Measurements from ENCODE around the gene METTL24. TPM values are rescaled to one million over a fixed set of nuclear protein-coding genes. Genes with fewer than 3 reads are reported as not detected.
"Not testable (repeated sequence)": the region's sequence is repeated elsewhere in the genome, so short reads cannot be mapped to it uniquely, and the experiment has no call there.

Gene METTL24
- total RNA-seq, 6 donors from 2014 or later, result 0.78 to 2.7 (median 1.8) TPM; not detected in 1

GRCh38 chr6:110250058-110250457 is 108.1 kb downstream of the METTL24 start:
- H3K27me3 ChIP-seq, result no peaks in the 10 kb centered on the region
- H3K4me1 ChIP-seq, result no peaks in the 10 kb centered on the region
- H3K36me3 ChIP-seq, result no peaks in the 10 kb centered on the region
- H3K4me3 ChIP-seq, result no peak overlapping the region
- H3K27ac ChIP-seq, result no peak overlapping the region
- H3K9me3 ChIP-seq, result no peaks in the 10 kb centered on the region
- DNase-seq (no peak), ATAC-seq (ENCODE audit: low FRiP score in 2 of 2) (no peak)
- TF ChIP-seq CTCF (IDR thresholded peaks at IDR 0.05) (no peak), EP300 (IDR thresholded peaks at IDR 0.05) (no peak), POLR2AphosphoS5 (IDR thresholded peaks at IDR 0.05) (no peak), POLR2A (IDR thresholded peaks at IDR 0.05) (no peak)
- WGBS, 2 donors, result 86 to 93% methylated on average over 4 of the region's 4 CpGs

- H3K9me3 ChIP-seq, result no peaks in the 10 kb centered on the region
- H3K27ac ChIP-seq, result no peak overlapping the region
- peaks cover 0 to 2% (median 0%) of the 10 kb centered on the region in 4 donors for H3K36me3 ChIP-seq
- DNase-seq, result no peak
- 93 to 98% methylated on average over 3 of the region's 3 CpGs for WGBS, 2 donors
- no peak overlapping the region for H3K4me3 ChIP-seq
- no peak for ATAC-seq (ENCODE audit: low FRiP score in 2 of 2)
- no peaks in the 10 kb centered on the region for H3K4me1 ChIP-seq
- TF ChIP-seq CTCF (IDR thresholded peaks at IDR 0.05) (no peak), EP300 (IDR thresholded peaks at IDR 0.05) (no peak), POLR2AphosphoS5 (IDR thresholded peaks at IDR 0.05) (no peak), POLR2A (IDR thresholded peaks at IDR 0.05) (no peak)
- no peaks in the 10 kb centered on the region for H3K27me3 ChIP-seq
Observed at GRCh38 chr6:110246900-110247546, 111.1 kb downstream of the METTL24 start.

DNA sequence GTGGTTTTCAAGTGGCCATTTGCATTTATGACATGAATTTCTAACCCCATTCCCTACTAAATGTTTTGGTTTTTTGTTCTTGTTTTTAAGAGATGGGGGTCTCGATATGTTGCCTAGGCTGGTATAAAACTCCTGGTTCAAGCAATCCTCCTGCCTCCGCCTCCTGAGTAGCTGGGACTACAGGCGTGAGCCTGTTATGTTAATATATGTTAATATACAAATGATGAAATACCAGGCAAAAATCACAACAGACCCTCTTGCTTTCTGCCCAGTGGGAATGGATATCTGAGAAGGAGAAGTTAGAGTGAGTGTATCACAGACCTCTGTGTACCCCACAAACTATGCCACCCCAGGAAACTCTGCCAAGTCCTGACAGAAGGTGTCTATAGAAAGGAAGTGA is 111.8 kb downstream of the METTL24 start:
- H3K27ac ChIP-seq, result no peak overlapping the region

DNA sequence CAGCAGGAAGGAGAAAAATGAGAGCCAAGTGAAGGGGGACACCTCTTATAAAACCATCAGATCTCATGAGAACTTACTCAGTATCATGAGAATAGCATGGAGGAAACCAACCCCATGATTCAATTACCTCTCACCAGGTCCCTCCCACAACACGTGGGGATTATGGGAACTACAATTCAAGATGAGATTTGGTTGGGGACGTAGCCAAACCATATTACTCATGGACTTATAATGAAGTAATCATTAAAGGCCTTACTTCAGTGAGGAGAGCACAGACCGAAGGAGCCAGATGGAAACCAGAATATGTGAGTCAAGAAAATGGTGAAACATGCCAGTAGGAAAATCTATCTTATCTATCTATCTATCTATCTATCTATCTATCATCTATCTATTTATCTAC is 113.5 kb downstream of the METTL24 start:
- H3K27me3 ChIP-seq; H3K9me3 ChIP-seq; H3K27ac ChIP-seq; ATAC-seq (ENCODE audit: low FRiP score in 2 of 2); H3K36me3 ChIP-seq; H3K4me1 ChIP-seq; DNase-seq; H3K4me3 ChIP-seq: not testable (repeated sequence)
- 91 to 99% methylated on average over 3 of the region's 3 CpGs for WGBS, 2 donors

More for the DNA sequence above, 111.8 kb downstream of the METTL24 start:
- ATAC-seq (ENCODE audit: low FRiP score in 2 of 2), result no peak
- Histone ChIP-seq H3K27me3 (no peaks in the 10 kb centered on the region), H3K4me1 (no peaks in the 10 kb centered on the region), H3K4me3 (no peak overlapping the region), H3K9me3 (no peaks in the 10 kb centered on the region), H3K36me3 (peaks cover 0 to 2% (median 0%) of the 10 kb centered on the region in 4 donors)
- TF ChIP-seq POLR2AphosphoS5 (IDR thresholded peaks at IDR 0.05), result no peak
- TF ChIP-seq CTCF (IDR thresholded peaks at IDR 0.05), result no peak
- TF ChIP-seq EP300 (IDR thresholded peaks at IDR 0.05), result no peak
- no peak for TF ChIP-seq POLR2A (IDR thresholded peaks at IDR 0.05)
- WGBS, 2 donors, result 95 to 98% methylated on average over 3 of the region's 3 CpGs
- DNase-seq, result no peak

DNA sequence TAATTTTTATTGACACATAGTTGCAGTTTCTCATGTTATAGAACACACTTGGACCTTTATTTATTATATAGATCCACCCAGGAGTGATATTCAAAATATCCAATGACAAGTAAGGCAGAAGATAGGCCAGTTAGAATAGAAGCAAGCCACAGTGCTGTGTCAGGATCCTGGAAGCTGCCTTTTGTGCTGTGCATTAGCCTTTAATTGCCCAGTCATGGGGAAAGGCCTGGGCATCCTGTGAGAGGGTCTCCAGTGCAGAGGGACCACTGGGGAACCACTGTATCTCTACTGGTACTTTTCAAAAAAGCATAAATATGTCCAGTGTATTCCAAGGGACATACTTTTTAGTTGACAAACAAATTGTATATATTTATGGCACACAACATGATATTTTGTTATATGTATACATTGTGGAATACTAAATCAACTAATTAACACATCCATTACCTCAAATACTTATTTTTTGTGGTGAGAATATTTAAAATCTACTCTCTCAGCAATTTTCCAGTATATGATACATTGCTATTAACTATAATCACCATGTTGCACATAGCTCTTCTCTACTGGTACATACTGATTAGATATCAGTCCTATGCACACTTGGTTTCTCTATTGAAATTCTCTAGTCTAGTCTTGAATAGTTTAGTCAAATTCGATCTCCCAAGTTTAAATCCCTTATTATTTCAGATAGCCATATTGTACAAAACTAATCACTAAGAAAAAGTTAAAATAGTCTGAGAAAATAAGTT is 118.4 kb downstream of the METTL24 start:
- Histone ChIP-seq H3K4me1 (no peaks in the 10 kb centered on the region), H3K36me3 (peaks cover 0 to 4% (median 0%) of the 10 kb centered on the region in 4 donors), H3K27ac (no peak overlapping the region), H3K27me3 (no peaks in the 10 kb centered on the region), H3K9me3 (no peaks in the 10 kb centered on the region), H3K4me3 (no peak overlapping the region)
- TF ChIP-seq POLR2A (IDR thresholded peaks at IDR 0.05), result no peak
- TF ChIP-seq POLR2AphosphoS5 (IDR thresholded peaks at IDR 0.05), result no peak
- no peak for TF ChIP-seq EP300 (IDR thresholded peaks at IDR 0.05)
- no peak for TF ChIP-seq CTCF (IDR thresholded peaks at IDR 0.05)
- ATAC-seq (ENCODE audit: low FRiP score in 2 of 2), result no peak
- 95 to 98% methylated on average over 1 of the region's 1 CpG for WGBS, 2 donors
- no peak for DNase-seq

GRCh38 chr6:110236007-110236406 is 122.1 kb downstream of the METTL24 start:
- H3K4me1 ChIP-seq; H3K27me3 ChIP-seq; H3K36me3 ChIP-seq; H3K9me3 ChIP-seq; DNase-seq; H3K4me3 ChIP-seq; H3K27ac ChIP-seq; ATAC-seq (ENCODE audit: low FRiP score in 2 of 2): not testable (repeated sequence)
- WGBS, 2 donors, result 93 to 100% methylated on average over 1 of the region's 1 CpG
